Suppressor macrophage (primary cell): ENCODE results near the gene JAG2.
"Not testable (repeated sequence)": the region's sequence is repeated elsewhere in the genome, so short reads cannot be mapped to it uniquely, and the experiment has no call there.

Experiments used
- DNase-seq, 4 experiments: peaks; one replicate each; pipeline ENCODE4 v3.0.0-alpha.2; 2020 to 2022

The JAG2 gene

GRCh38 chr14:105116451-105117256, 51.9 kb downstream of the JAG2 start:
- no peak for DNase-seq

DNA sequence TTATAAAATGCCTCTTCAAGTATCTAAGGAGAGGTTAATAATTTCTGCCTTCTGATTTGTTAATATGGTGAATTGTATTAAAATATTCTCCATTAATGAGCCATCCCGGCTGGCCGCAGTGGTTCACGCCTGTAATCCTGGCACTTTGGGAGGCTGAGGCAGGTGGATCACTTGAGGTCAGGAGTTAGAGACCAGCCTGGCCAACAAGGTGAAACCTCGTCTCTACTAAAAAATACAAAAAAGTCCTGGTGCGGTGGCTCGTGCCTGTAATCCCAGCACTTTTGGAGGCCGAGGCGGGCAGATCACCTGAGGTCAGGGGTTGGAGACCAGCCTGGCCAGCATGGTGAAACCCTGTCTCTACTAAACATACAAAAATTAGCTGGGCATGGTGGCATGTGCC, 59.3 kb downstream of the JAG2 start:
- not testable (repeated sequence) for DNase-seq

GRCh38 chr14:105108516-105108864, 60.1 kb downstream of the JAG2 start:
- DNase-seq = no peak

DNA sequence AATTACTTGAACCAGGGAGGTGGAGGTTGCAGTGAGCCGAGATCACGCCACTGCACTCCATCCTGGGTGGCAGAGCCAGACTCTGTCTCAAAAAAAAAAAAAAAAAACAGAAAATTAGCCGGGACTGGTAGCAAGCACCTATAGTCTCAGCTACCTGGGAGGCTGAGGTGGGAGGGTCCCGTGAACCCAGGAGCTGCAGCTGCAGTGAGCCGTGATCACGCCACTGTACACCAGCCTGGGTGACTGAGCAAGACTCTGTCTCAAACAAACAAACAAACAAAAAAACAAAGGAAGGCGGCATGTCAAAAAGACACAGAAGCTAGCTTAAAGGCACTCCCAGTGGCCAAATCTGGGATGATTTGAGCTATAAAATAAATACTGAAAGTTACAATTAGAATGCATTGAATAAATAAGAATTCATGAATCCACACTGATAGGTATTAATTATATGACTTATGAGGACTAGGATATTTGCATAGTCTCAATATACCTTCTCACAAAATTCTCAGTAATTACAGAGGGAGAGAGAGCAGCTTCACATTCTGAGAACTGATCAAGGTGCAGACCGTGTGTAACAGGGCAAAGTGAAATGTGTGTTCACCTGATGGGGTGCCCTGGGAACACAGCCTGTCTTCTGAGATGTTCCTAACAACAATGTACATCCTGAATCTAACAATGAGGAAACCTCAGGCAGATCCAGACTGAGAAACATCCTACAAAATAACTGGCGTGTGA, 60.6 kb downstream of the JAG2 start:
- DNase-seq = no peak

- no peak for DNase-seq
Measured at GRCh38 chr14:105107351-105107750, 61.2 kb downstream of the JAG2 start.

- DNase-seq = no peak
Measured at GRCh38 chr14:105105158-105105557, 63.4 kb downstream of the JAG2 start.

DNA sequence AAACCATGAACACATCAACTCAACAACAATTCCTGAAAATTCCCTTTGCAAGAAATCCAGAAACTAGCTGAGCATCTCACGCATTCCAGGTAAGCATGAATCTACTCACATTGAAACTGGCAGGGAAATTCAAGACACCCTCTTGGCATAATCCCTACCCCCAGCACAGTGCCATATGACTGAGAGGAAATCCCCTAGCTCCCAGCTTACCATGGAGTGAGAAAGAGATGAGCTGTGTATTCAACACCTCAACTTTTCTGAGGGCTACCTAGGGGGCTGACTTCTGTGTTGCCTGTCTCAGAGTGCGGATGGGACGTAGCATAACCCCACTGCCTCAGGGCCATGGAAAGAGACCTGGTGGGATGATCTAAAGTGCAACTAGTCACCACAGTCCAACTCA, 65.7 kb downstream of the JAG2 start:
- DNase-seq = no peak

DNA sequence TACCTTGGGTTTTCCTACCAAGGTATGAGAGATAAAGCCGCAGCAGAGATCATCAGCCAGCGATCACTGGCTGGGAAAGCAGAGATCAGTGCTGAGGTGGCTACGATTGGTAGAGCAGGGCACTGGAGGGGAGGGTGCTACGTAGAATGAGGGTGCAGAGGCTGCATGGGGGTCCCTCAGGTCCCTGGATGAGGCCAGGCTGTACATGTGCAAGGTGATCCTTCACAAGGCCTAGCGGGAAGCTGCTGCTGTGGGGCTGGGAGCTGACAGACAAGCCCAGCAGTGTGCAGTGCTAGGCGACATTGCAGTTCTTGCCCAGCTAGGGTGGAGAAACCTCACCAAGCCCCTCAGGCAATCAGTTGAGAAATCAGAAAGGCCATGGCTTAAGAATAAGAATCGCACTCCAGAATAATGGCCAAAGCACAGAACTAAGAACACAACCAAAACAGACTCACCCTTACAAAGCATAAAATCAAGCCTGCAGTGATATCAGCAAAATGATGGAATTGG, 66.2 kb downstream of the JAG2 start:
- DNase-seq = no peak

DNA sequence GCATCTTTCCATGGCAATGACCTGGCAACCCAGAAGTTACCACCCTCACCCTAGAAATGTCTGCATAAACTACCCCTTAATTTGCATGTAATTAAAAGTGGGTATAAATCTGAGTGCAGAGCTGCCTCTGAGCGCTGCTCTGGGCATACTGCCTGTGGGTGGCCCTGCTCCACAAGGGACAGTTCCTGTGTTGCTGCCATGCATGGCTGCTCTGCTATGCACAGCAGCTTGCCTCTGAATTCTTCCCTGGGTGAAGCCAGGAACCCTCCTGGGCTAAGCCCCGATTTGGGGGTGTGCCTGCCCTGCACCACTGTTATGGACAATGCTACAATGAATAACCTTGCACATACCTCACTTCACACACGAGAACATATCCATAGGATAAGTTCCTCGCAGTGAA, 67.7 kb downstream of the JAG2 start:
- DNase-seq = no peak

- peak in 2 of 4 experiments; percentile 22 to 23 for DNase-seq
Measured at GRCh38 chr14:105099778-105100177, 68.8 kb downstream of the JAG2 start.

DNA sequence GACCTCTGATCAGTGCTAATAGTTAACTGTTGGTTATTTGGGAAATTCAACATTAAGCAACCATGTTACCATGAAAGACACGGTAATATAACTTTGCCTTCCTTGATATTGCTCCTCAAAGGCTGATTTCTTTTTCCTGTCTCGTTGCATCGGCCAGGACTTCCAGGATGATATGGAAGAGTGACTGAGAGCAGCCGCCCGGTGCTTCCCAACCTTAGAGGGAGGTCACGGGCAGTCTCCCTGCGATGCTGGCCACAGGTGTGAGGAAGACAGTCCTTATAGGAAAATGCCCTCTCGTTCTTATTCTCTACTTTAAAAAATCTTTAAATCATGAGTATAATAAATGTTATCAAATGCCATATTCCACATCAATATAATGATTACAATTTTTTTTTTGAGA, 70.3 kb downstream of the JAG2 start:
- no peak for DNase-seq

DNA sequence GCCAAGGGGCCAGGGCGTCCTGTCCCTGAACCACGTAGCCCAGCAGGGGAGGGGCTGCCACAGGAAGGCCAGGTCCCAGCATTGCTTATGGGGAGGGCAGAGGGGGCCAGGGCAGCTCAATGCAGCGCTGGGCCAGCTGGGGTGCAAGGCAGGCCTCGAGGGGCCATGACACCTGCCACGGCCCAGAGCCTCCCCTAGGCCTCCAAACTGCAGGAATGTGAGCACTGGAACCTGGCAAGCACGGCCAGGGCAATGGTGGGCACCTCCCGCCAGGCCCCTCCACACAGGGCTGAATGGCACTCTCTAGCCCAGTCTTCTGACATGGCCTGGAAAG, 70.8 kb downstream of the JAG2 start:
- DNase-seq = no peak

DNA sequence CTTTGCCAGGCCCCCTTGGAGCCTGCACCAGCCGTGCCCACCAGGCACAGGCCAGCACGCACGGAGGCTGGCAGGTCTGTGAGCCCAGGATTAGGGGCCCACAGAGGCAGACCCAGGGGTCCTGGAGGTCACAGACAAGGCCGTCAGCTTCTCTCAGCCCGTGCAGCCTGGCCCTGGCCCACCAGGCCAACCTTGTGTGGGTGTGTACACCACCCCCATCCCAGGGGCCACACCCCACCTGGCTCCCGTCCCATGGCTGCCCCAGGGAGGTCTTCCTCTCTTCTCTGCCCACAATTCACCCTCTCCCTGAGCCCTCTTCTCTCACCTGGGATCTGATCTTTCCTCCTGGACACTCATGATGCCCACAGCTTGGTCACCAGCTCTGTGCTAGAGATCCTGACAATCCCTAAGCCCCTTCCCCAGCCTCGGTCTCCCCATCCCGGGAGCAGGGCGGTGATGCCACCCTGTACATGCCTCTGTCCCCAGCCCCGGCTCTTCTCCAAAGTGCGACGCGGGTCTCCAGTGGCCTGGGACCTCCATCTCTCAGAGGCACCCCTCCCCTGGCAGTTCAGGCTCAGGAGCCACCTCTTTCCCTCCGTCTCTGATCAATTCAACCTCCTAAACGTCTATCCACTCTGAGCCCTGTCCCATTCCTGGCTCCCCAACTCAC, 72.2 kb downstream of the JAG2 start:
- no peak for DNase-seq

DNA sequence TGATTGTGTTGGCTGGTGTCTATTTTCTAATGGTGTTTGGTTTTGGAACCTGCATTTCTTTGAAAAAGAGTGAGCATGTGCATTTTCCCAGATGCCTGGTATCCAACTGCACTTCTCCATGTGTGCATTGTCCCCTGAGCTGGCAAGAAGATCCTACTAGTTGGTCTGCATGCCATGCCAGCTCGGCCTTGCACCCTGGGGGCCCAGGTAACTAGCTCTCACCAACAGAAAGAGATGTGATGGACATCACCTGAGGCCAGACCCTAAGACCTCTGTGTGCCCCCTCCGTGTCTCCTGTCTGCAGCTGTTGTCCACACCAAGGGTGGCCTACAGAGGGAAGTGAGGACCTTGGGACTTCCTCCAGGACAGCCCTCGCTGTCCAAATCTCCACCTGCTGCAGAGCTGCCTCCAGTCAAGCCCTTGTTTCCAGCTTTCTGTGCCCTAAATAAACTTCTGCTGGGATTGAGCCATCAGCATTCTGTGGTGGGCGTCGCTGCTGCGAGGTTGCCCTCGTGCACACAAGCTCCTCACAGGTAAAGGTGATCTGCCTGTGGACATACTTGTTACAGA, 73.3 kb downstream of the JAG2 start:
- DNase-seq = no peak

DNA sequence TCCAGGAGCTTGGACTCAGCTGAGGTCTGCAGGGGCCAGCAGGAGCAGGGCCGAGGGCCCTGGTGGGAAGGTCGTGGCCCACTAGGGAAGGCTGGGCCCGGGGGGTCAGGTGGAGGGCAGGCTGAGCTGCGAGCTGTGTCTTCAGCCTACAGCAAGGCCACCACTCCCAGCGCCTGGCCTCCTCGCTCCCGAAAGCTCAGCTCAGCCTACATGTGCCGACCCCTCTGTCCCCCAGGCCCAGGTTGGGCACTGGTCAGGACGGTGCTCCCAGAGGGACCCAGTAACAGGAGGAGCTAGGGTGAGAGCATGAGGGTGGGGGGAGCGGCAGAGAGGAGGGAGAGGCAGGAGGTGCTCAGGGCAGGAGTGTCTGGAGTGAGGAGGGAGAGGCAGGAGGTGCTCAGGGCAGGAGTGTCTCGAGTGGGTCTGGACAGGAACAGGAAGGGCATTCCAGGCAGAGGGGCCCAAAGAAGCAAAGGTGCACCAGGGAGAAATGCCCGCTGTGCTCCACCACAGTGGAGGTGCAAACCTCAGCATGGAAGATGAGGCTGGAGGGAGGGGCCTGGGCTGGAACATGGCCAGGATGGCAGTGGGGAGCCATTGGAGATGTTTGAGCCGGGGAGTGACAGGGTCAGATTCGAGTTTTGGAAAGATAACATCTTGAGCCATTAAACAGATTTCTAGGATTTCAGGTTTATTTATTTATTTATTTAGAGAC, 74.2 kb downstream of the JAG2 start:
- no peak for DNase-seq

- DNase-seq = peak in 2 of 4 experiments; percentile 28 to 36
Measured at GRCh38 chr14:105093431-105094192, 75.0 kb downstream of the JAG2 start.

GRCh38 chr14:105093038-105093430, 75.5 kb downstream of the JAG2 start:
- DNase-seq = peak in 2 of 4 experiments; percentile 40 to 56

GRCh38 chr14:105092171-105093037, 76.2 kb downstream of the JAG2 start:
- no peak for DNase-seq

- DNase-seq = no peak
Measured at GRCh38 chr14:105091517-105092170, 76.9 kb downstream of the JAG2 start.

DNA sequence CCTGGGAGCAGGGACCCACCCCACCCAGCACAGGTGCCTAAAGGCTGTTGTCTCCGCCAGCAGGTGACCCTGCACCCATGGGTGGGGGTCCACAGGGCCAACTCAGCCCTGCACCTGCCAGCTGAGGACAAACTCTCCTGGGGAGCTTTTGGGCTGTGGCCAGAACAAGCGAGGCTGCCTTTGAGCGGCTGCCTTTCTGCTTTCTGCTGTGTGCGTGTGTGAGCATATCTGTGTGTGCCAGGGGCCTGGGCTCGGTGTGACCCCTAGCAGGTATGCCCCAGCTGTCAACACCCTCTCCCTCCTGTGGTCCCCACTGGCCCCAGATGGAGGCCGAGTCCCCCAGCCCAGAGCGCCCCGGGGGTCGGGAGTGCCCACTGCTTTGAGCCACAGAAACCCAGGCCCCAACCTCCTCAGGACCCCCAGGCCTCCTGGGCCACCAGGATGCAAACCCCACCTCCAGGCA, 77.5 kb downstream of the JAG2 start:
- DNase-seq = no peak
